GM12892 (cell line): ENCODE data around the gene JCAD.

Source experiments
- POLR2A ChIP-seq: IDR thresholded peaks from 2 replicates; pipeline ENCODE4 v1.6.1; 2011; ENCODE audit warnings: low read depth, low read length, control low read depth
- POLR2AphosphoS5 ChIP-seq: IDR thresholded peaks from 2 replicates; pipeline ENCODE4 v1.6.1; 2011; ENCODE audit warnings: low read depth, low read length, control low read depth

- TF ChIP-seq POLR2AphosphoS5 (no peak), POLR2A (no peak)
Measured at GRCh38 chr10:30026578-30026977, 32.8 kb downstream of the JCAD start.
